Islet of Langerhans (tissue), 1 donor: ENCODE data around the gene SLC25A15.
A peak's percentile ranks its signal among the peaks of the same experiment; 100 is the strongest.

Experiments
- FAIRE-seq: peaks from one replicate; lab custom pipeline; 2011; peaks lifted over from hg19 to GRCh38; lab: Jason Lieb, UNC

The SLC25A15 gene

GRCh38 chr13:40789275-40790153 lies at the start of gene SLC25A15:
TSS of gene SLC25A15 (plus strand) at chr13:40789611. CDS start at chr13:40793227, 3,616 bp downstream.
- FAIRE-seq: no peak

- FAIRE-seq: no peak
Measured at GRCh38 chr13:40749327-40749726, 40.1 kb upstream of the SLC25A15 start.

GRCh38 chr13:40755082-40755700 lies 34.2 kb upstream of the SLC25A15 start:
- FAIRE-seq: no peak

- no peak for FAIRE-seq
Measured at GRCh38 chr13:40756042-40756441, 33.4 kb upstream of the SLC25A15 start.

DNA sequence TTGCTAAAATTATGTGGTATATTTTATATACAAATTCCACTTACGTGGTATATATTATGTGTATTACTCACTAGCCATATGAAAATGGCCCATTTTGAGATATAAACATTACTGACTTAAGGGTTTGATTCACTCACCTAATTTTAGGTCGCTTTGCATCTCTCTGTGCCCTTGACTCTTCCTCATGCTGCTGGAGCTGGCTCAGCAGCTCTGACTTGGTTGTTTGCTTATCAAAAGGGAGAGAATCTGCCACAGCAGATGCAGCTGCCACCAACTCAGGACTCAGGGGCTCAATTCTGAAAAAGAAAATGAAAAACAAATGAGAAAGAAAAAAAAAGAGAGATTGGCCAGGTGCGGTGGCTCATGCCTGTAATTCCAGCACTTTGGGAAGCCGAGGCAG lies 30.6 kb upstream of the SLC25A15 start:
- FAIRE-seq: no peak

DNA sequence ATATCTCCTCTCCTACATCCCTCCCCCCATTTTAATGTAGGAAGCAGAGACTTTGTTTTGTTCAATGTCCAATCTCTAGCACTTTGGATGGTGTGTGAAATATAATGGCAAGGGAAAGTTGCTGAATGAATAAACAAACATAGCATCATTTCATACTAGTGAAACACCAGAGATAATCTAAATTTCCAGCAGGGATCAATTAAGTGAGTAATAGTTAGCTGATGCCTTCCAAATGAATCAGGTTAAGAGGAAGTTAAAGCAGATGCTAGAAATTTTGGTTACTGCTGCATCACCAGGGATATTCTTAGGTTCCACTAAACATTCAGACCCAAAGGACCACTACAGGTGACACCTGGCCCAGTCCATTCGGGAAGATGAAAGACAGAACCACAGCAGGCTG lies 26.6 kb upstream of the SLC25A15 start:
- no peak for FAIRE-seq

DNA sequence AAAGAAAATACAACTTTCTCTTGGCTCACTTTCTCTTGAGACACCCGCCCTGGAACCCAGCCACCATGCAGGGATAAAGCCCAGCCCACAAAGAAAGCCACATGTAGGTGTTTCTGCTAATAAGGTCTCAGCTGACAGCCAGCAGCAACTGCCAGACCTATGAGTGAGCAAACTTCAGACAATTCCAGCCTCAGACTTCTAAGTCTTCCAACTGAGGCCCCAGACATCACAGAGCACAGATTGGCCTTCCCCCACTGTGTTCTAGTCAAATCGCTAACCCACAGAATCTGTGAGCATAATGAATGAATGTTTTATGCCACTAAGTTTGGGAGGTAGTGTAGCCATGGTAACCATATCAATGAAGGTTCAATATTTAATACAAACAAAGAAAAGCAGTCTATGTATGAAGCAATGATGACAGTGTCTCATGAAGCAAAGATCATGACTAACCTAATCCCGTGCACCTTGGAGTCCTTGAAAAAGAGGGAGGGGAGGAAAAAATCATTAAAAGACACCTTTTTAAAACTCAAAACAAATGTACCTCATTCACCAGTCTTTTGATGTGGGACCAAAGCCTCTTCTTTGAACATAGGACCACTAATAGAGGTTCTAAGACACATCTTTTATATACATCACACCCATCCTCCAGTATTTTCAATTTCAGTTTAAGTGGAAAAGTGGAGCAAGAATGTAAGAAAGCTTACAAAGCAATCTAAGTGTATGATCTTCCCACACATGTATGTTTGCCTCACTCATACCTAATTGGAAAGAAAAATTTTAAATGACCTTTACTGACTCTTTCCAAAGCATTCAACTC lies 24.6 kb upstream of the SLC25A15 start:
- no peak for FAIRE-seq

DNA sequence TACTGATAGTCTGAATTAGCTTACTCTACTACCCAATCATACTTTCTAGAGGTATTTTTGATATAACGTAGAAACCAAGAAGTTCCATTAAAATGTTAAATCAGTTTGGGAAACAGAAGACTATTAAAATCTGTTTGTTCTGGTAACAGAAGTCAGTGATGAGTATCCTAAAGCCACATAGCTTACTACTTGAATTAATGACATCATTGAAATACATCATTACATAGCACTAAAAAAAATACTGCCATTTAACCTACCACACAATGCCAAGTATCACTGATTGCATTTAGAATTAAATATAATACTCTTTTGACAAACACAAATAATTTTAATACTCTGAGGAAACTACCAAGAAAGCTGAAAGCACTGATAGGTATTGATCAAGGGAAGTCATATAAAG lies 23.8 kb upstream of the SLC25A15 start:
- FAIRE-seq: no peak

GRCh38 chr13:40769970-40770369 lies 19.4 kb upstream of the SLC25A15 start:
- no peak for FAIRE-seq

- FAIRE-seq: no peak
Measured at GRCh38 chr13:40770609-40770933, 18.8 kb upstream of the SLC25A15 start.

DNA sequence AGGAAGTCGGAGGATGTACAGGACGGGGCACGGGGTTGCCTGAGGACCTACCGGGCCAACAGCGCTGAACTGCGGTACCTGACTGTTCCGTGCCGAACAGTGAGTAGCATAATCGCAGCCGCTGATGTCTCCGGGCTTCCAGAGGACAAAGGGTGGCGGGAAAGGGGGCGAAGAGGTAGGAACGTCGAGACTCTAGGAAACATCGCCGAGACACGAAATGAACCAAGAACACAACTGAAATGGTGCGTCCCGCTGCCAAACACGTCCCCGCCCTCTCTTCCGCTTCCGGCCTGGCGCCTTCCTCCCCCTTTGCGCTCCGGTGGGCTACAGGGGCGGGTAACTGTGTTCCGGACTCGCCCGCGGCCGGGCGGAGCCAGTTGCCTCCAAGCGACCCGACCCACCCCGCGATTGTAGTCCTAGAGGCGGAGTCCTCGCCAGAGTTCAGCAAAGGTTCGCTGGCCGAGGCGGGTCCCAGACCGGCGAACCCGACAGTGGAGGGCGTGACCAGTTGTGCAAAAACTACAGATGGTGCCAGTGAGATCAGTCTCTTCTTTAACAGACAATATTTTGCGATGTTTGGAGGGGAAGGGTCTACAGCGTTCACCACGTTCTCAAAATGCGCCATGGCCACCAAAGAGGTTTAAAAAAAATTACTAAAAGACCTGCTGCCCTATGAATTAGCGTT lies 18.3 kb upstream of the SLC25A15 start, which contains the start of gene MRPS31:
MRPS31 (minus strand) TSS at position 257 of the 685 bp plus-strand sequence; CDS start at position 203, 54 bp downstream.
- no peak for FAIRE-seq

GRCh38 chr13:40772765-40773473 lies 16.5 kb upstream of the SLC25A15 start:
- no peak for FAIRE-seq

DNA sequence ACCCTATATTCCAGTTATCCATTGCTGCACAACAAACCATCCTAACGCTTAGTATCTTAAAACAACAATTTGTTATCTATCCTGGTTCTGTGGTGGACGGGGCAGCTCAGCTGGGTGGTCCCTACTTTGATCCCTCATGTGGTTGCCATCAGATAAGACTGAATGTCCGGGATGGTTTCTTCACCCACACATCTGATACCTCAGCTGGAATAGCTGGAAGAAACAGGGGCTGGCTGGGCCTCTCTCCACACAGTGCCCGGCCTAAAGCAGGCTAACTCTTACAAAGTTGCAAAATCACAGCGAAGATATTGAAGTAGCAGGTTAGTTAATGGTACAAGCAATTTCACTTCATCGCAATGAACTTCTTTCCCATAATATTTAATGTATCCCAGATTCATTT lies 14.7 kb upstream of the SLC25A15 start:
- FAIRE-seq: no peak

DNA sequence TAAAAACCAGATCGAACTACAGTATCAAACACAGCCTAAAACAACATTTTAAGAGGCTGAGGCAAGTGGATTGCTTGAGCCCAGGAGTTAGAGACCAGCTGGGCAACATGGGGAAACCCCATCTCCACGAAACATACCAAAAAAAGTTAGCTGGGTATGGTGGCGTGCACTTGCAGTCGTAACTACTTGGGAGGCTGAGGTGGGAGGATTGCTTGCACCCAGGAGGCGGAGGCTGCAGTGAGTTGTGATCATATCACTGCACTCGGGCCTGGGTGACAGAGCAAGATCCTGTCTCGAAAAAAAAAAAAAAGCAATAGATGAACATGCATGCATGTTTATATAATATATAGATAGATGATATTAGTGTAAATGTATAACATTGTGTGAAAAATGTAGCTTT lies 13.2 kb upstream of the SLC25A15 start:
- FAIRE-seq: no peak

DNA sequence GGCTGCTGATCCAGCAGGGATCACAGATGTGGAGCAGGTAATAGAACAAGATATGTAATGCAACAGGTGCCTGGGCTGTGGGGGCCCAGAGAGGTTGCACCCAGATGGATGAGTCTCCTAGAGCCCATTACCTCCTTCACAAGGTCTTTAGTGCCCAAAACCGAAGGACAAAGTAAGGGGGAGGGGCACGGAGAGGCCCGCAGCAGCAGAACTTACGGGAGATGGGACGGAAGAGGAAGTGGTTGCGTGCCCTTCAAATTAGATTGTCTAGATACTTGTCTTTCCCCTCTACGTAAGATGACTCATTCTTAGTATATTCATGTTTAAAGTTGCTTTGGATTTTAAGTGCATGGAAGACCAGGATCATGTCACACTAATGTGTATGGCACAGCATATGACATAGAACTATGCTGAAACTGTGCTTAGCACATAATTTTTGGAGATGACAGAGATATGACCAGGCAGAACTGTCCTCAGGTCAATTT lies 12.7 kb upstream of the SLC25A15 start:
- no peak for FAIRE-seq

DNA sequence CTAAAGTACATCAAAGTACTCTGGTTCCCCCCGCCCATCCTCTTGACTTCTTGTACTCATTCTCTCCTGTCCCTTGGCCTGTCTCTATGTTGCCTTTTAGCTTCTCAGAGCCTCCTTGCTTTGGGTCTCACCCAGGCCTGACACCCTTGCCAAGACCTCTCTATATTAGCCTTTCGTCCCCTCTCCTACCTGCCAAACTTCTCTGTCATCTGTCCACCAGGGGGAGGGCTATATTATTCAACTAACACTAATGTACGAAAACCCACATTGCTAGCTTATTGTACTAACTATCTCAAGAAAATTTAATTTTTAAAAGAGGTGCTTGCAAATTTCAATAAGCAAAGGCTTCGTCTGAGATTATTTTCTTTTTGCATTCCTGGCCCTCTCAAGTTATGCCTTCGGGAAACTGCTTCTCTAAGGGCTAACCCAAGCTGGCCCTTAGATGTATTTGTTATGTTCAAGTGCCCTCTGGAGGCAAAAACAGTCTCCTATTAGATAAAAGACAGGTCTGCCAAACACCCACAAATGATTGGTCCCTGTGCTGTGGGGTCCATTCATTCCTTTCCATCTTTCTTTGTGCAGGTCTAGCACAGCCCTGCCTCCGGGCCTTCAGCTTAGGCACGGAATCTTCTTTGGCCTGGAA lies 12.1 kb upstream of the SLC25A15 start:
- peak; percentile 13 for FAIRE-seq

DNA sequence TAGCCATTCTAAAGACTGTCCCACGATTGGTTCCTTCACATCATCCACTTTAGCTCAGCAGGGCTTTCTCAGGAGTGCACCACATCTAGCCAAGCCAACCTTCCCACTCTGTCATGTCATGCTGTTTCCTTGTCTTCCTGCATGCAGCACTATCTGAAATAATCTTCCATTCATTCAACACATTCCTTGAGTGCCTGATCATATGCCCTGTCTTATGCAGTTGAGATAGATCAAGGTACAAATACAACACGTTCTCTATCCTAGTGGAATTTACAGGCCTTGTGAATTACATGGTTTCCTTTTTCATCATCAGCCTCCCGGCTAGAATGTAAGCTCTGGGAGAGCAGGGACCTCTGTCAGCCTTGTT lies 11.6 kb upstream of the SLC25A15 start:
- no peak for FAIRE-seq

DNA sequence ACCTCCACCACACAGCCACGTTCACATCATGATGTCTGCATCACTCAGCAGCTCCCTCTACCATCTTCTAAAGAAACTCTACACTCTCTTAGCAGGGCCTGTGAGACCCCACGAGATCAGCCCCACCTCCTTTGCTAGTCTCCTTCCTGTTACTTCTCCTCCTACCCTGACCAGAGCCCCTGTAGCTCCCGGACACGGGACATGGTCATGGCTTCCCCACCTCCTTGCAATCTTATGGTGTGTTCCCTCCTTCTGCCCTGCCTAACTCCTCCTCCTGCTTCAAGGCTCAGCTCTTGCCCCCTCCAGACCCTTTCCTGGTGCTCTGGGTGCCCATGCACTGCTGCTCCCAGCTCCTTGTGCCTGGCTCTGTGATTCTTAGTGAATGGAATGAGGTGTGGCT lies 10.4 kb upstream of the SLC25A15 start:
- FAIRE-seq: no peak

DNA sequence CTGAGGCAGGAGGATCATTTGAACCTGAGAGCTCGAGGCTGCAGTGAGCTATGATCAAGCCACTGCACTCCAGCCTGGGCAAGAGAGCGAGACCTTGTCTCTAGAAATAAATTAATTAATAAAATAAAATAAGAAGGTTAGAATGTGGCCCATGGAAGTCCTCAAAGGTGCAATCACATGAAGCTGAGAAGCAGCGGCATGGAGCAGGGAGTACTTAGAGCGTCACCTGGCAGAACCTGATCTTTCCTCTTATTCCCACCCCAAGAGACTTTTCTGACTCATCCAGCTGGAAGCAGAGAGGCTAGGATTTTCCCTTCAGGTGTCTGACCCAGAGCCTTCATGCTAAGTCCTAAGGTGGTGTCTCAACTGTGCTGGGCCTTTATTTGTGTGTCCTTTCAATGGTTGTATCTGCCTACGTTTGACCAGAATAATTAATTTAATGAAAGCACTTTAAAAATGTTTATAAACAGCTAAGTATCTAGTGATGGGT lies 9.6 kb upstream of the SLC25A15 start:
- FAIRE-seq: no peak

DNA sequence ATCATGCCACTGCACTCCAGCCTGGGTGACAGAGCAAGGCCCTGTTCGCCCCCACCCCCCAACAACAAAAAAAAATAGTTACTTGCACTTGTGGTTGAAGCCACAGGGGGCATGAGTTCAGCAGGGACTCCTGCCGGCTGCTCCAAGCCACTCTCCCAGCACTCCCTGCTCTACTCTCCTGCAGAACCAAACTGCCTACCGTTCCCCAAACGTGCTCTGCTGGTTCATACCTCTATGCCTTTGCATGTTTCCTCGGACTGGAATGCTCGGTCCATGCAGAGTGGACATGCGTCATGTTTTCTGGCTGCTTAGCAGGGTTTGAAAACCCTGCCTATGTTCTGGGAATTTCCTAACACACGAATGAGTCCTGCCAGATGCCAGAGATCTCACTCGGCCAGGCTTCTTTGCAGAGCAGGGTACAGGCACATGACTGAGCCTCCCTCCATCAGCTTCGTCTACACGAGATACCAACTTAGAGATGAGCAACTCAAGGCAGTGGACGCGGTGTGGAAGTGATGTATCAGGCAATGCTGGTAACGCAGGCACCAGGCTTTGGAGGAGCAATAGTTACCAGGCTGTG lies 8.5 kb upstream of the SLC25A15 start:
- no peak for FAIRE-seq

GRCh38 chr13:40781717-40782116 lies 7.7 kb upstream of the SLC25A15 start:
- FAIRE-seq: no peak
